Measurements from ENCODE around the gene LRRC27.

- no peak for TF ChIP-seq ZSCAN20 (CRISPR knock-in tag; IDR thresholded peaks at IDR 0.05)
- no peak for TF ChIP-seq CTCF (IDR thresholded peaks at IDR 0.05)
- no peak for TF ChIP-seq CEBPB (IDR thresholded peaks at IDR 0.05)
- no peak for TF ChIP-seq USF2 (IDR thresholded peaks at IDR 0.05)
Measured at GRCh38 chr10:132425029-132425756, 93.2 kb downstream of the LRRC27 start.
